PC-9 (cell line): ENCODE results near the gene SAMD5.

Source experiments
- EZH2 ChIP-seq: fragments of 200-600 bp; sonication (generic); IDR thresholded peaks from 2 replicates; pipeline ENCODE4 v1.8.0; 2017; ENCODE audit warnings: antibody characterized with exemption, low read depth
- TF ChIP-seq, protein P1 (sequence below): fragments of 200-600 bp; sonication (generic); conservative IDR thresholded peaks from 2 replicates; pipeline ENCODE4 v1.6.1; 2017; ENCODE audit warnings: mixed run types, antibody characterized with exemption, mild to moderate bottlenecking, moderate library complexity

DNA sequence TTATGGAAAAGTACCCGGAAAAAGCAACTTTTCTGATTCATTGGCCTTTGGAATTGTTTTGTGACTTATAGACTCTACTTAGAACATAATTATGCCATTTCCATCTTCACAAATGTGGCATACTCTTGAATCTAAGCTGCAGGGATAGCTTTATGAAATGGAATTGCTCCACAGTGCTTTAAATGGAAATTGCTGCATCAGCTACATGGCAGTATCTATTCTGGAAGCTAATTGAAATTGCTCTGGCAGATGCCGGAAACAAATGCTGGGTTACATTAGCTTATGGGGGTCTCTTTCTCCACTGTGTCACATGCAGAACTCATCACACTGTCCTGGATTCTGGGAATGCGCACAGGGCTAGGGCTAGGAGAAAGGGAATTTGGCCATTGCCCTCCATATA lies 108.9 kb downstream of the SAMD5 start:
- TF ChIP-seq, protein P1, sequence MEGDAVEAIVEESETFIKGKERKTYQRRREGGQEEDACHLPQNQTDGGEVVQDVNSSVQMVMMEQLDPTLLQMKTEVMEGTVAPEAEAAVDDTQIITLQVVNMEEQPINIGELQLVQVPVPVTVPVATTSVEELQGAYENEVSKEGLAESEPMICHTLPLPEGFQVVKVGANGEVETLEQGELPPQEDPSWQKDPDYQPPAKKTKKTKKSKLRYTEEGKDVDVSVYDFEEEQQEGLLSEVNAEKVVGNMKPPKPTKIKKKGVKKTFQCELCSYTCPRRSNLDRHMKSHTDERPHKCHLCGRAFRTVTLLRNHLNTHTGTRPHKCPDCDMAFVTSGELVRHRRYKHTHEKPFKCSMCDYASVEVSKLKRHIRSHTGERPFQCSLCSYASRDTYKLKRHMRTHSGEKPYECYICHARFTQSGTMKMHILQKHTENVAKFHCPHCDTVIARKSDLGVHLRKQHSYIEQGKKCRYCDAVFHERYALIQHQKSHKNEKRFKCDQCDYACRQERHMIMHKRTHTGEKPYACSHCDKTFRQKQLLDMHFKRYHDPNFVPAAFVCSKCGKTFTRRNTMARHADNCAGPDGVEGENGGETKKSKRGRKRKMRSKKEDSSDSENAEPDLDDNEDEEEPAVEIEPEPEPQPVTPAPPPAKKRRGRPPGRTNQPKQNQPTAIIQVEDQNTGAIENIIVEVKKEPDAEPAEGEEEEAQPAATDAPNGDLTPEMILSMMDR: no peak
- no peak for TF ChIP-seq EZH2
